SK-N-SH (cell line): ENCODE data around the gene CYP2A7. TPM values are rescaled to one million over a fixed set of nuclear protein-coding genes. Genes with fewer than 3 reads are reported as not detected.
"Not testable (repeated sequence)": the region's sequence is repeated elsewhere in the genome, so short reads cannot be mapped to it uniquely, and the experiment has no call there.

Source experiments
- CTCF ChIA-PET: fragments of 300-600, 350-600 bp; formaldehyde crosslinking; extraction: SDS; loops from one replicate; lab custom pipeline; 2021; lab: Yijun Ruan, JAX
- POLR2A ChIA-PET: fragments of 350-600 bp; sonication (Branson Sonifier 250); formaldehyde crosslinking; extraction: SDS; loops from one replicate; lab custom pipeline; 2020; ENCODE audit warnings: antibody characterized with exemption, inconsistent platforms; lab: Yijun Ruan, JAX
- DNase-seq: peaks from one replicate; pipeline ENCODE4 v3.0.0; 2012
- H2AFZ ChIP-seq: fragments of 200-600 bp; sonication (generic); 2 replicates; pipeline ENCODE4 v1.8.1; 2016; ENCODE audit warnings: antibody characterized with exemption, mild to moderate bottlenecking, low read depth
- H3F3A ChIP-seq: fragments of 200-600 bp; sonication (generic); replicated peaks from 2 replicates; pipeline ENCODE3; 2016; ENCODE audit warnings: antibody characterized with exemption, mild to moderate bottlenecking; ENCODE audit not compliant: insufficient read depth
- H3K27ac ChIP-seq, 2 experiments: fragments of 200-500 bp in 1 of 2; fragments of 200-600 bp in 1 of 2; sonication (Bioruptor generic) in 1 of 2; sonication (generic), shearing (Covaris generic) in 1 of 2; 2 replicates each; pipeline versions ENCODE4 v1.5.1 to v1.6.1; 2014 to 2016; ENCODE audit warnings: low read depth in 2 of 2, inconsistent platforms in 1 of 2, low read length in 1 of 2, mild to moderate bottlenecking in 1 of 2, mixed read lengths in 1 of 2
- H3K27me3 ChIP-seq: fragments of 200-600 bp; sonication (generic), shearing (Covaris generic); 2 replicates; pipeline ENCODE4 v1.6.1; 2016; ENCODE audit warnings: mixed run types; ENCODE audit not compliant: insufficient read depth
- H3K36me3 ChIP-seq, 2 experiments: fragments of 200-500 bp in 1 of 2; fragments of 200-600 bp in 1 of 2; sonication (Bioruptor generic) in 1 of 2; sonication (generic) in 1 of 2; replicated peaks in 1 of 2; 2 replicates each; pipeline versions ENCODE3 to v1.5.1; 2014 to 2016; ENCODE audit warnings: low read length in 1 of 2, mild to moderate bottlenecking in 1 of 2; ENCODE audit not compliant: insufficient read depth in 2 of 2, control insufficient read depth in 1 of 2
- H3K4me1 ChIP-seq, 2 experiments: fragments of 200-500 bp in 1 of 2; fragments of 200-600 bp in 1 of 2; sonication (Bioruptor generic) in 1 of 2; sonication (generic), shearing (Covaris generic) in 1 of 2; 2 replicates each; pipeline versions ENCODE4 v1.5.1 to v1.6.1; 2014 to 2016; ENCODE audit warnings: low read depth in 1 of 2, low read length in 1 of 2, mixed run types in 1 of 2; ENCODE audit not compliant: insufficient read depth in 2 of 2, control insufficient read depth in 1 of 2
- H3K4me2 ChIP-seq: fragments of 200-600 bp; sonication (generic), shearing (Covaris generic); 2 replicates; pipeline ENCODE4 v1.6.1; 2017; ENCODE audit warnings: mixed run types
- H3K4me3 ChIP-seq, 2 experiments: fragments of 200-500 bp in 1 of 2; fragments of 200-600 bp in 1 of 2; sonication (Bioruptor generic) in 1 of 2; sonication (generic), shearing (Covaris generic) in 1 of 2; 2 replicates each; pipeline versions ENCODE4 v1.5.1 to v1.8.1; 2014 to 2016; ENCODE audit warnings: low read depth in 2 of 2, inconsistent platforms in 1 of 2, low read length in 1 of 2, mild to moderate bottlenecking in 1 of 2, mixed read lengths in 1 of 2, moderate library complexity in 1 of 2
- H3K79me2 ChIP-seq: fragments of 200-600 bp; sonication (generic); 2 replicates; pipeline ENCODE4 v1.8.1; 2017; ENCODE audit warnings: mild to moderate bottlenecking; ENCODE audit not compliant: insufficient read depth
- H3K9ac ChIP-seq: fragments of 200-600 bp; sonication (generic); 2 replicates; pipeline ENCODE4 v1.6.1; 2017; ENCODE audit warnings: mixed run types
- H3K9me2 ChIP-seq: fragments of 200-600 bp; sonication (generic); 2 replicates; pipeline ENCODE4 v1.6.1; 2017; ENCODE audit warnings: mixed run types
- H3K9me3 ChIP-seq: fragments of 200-600 bp; sonication (generic); 2 replicates; pipeline ENCODE4 v1.6.1; 2017; ENCODE audit warnings: mixed run types, mild to moderate bottlenecking, moderate library complexity
- H4K20me1 ChIP-seq: fragments of 200-600 bp; sonication (generic); 2 replicates; pipeline ENCODE4 v1.6.1; 2017; ENCODE audit warnings: mild to moderate bottlenecking, mixed run types; ENCODE audit not compliant: insufficient read depth
- WGBS: methylation state at CpG from one replicate; pipeline ENCODE4 v1.1.6; 2017; ENCODE audit warnings: low lambda C conversion rate; 5-methylcytosine and 5-hydroxymethylcytosine counted together
- polyA plus RNA-seq, 3 experiments: library from polyadenylated mRNA; depleted of rRNA; stranded (reverse); fragments of >200 nt; gene quantifications; 2 replicates each; pipeline ENCODE4 v1.2.3, GENCODE V29; 2012

The CYP2A7 gene
- polyA plus RNA-seq, 1 of the 3 experiments (the other 2 are of a cell fraction) = not detected

GRCh38 chr19:40850277-40850676 is 31.8 kb downstream of the CYP2A7 start, which contains the start of gene CYP2A6:
Gene CYP2A6 (minus strand): TSS chr19:40850447. CDS start chr19:40850426, 21 bp downstream.
- H3K4me1 ChIP-seq, H3K9ac ChIP-seq, H3K4me2 ChIP-seq, H3F3A ChIP-seq, H3K79me2 ChIP-seq, H3K4me3 ChIP-seq, H3K9me3 ChIP-seq, H3K27ac ChIP-seq, H3K36me3 ChIP-seq, POLR2A ChIA-PET, H4K20me1 ChIP-seq, H3K9me2 ChIP-seq, CTCF ChIA-PET, DNase-seq, H2AFZ ChIP-seq, H3K27me3 ChIP-seq: not testable (repeated sequence)
- WGBS = 57% methylated on average over 3 of the region's 3 CpGs

DNA sequence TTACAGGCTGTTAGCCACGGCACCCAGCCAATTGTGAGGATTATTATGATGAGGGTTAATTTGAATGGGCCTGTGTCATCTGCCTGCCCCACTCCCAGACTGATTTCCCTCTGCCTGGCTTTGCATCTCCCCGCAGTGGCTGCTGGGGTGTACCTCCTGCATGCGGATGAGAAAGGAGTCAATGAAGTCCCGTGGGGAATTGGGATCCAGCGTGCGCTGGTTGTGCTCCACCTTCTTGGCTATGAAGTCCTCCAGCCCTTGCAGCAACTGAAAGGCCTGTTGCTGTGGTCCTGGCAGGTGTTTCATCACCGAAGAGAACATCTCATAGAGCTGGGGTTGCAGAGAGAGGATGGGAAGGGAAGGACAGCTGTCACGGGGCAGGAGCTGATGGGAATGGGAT is 35.3 kb downstream of the CYP2A7 start:
- CTCF ChIA-PET, H3K4me3 ChIP-seq, DNase-seq: not testable (repeated sequence)

DNA sequence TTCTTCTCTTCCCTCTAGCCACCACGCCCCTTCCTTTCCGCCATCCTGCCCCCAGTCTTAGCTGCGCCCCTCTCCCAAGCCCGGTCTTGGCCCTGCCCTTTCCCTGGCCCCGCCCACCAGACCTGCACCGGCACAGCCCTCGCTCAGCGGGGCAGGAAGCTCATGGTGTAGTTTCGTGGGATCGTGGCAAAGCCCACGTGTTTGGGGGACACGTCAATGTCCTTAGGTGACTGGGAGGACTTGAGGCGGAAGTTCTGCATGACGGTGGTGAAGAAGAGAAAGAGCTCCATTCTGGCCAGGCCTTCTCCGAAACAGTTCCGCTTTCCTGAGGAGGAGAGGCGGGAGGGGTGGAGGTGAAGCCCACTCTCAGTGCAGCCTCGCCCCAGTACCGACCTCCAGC is 38.4 kb downstream of the CYP2A7 start:
- POLR2A ChIA-PET, DNase-seq, H2AFZ ChIP-seq, H3K4me2 ChIP-seq, H3K4me1 ChIP-seq, H3K27ac ChIP-seq, H3K9ac ChIP-seq, CTCF ChIA-PET, H3K36me3 ChIP-seq, H3K9me2 ChIP-seq, H4K20me1 ChIP-seq, H3K79me2 ChIP-seq, H3K9me3 ChIP-seq, H3K4me3 ChIP-seq, H3F3A ChIP-seq, H3K27me3 ChIP-seq: not testable (repeated sequence)
- 31% methylated on average over 16 of the region's 19 CpGs for WGBS

More for the DNA sequence above, 35.3 kb downstream of the CYP2A7 start:
- 36% methylated on average over 8 of the region's 8 CpGs for WGBS
- H3K9me2 ChIP-seq, H3K79me2 ChIP-seq, H3K36me3 ChIP-seq, H3K4me1 ChIP-seq, H4K20me1 ChIP-seq, POLR2A ChIA-PET, H3K9ac ChIP-seq, H3K27me3 ChIP-seq, H3F3A ChIP-seq, H3K4me2 ChIP-seq, H3K27ac ChIP-seq, H3K9me3 ChIP-seq, H2AFZ ChIP-seq: not testable (repeated sequence)

GRCh38 chr19:40842997-40843652 is 38.9 kb downstream of the CYP2A7 start:
- DNase-seq, H3K9me3 ChIP-seq, H3K27me3 ChIP-seq, H4K20me1 ChIP-seq, POLR2A ChIA-PET, H3K36me3 ChIP-seq, H3K79me2 ChIP-seq, H3K9ac ChIP-seq, H3K4me1 ChIP-seq, CTCF ChIA-PET, H3K4me2 ChIP-seq, H3K9me2 ChIP-seq, H3K27ac ChIP-seq, H2AFZ ChIP-seq, H3K4me3 ChIP-seq, H3F3A ChIP-seq: not testable (repeated sequence)
- 50% methylated on average over 9 of the region's 12 CpGs for WGBS

- H3K4me1 ChIP-seq, H3K27ac ChIP-seq, H4K20me1 ChIP-seq, H3K27me3 ChIP-seq, H3K4me2 ChIP-seq, POLR2A ChIA-PET, H3K9me2 ChIP-seq, H3K79me2 ChIP-seq, H3K4me3 ChIP-seq, H3K36me3 ChIP-seq, CTCF ChIA-PET, H2AFZ ChIP-seq, H3F3A ChIP-seq, H3K9ac ChIP-seq, H3K9me3 ChIP-seq, DNase-seq: not testable (repeated sequence)
- 37% methylated on average over 3 of the region's 3 CpGs for WGBS
Measured at GRCh38 chr19:40842012-40842411, 40.0 kb downstream of the CYP2A7 start.

DNA sequence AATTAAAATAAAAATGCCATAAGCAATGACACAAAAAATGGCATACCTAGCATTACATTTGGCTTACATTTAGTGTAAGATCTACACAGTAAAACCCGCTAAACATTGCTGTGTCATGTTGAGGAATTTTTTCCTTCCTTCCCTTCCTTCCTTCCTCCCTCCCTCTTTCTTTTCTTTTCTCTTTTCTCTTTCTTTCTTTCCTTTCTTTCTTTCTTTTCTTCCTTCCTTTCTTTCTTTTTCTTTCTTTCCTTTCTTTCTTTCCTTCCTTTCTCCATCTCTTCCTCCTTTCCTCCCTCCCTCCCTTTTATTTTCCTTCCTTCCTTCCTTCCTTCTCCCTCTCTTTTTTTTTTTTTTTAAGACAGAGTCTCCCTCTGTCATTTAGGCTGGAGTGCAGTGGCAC is 43.6 kb downstream of the CYP2A7 start:
- CTCF ChIA-PET, POLR2A ChIA-PET, H3K4me1 ChIP-seq, H3F3A ChIP-seq, H2AFZ ChIP-seq, H4K20me1 ChIP-seq, H3K27ac ChIP-seq, H3K9me2 ChIP-seq, H3K79me2 ChIP-seq, H3K27me3 ChIP-seq, H3K9ac ChIP-seq, DNase-seq, H3K4me2 ChIP-seq, H3K9me3 ChIP-seq, H3K36me3 ChIP-seq, H3K4me3 ChIP-seq: not testable (repeated sequence)
- 17% methylated on average over 1 of the region's 1 CpG for WGBS
